Hepatocyte (in vitro differentiated cells): ENCODE data around the gene CLIC5. TPM values are rescaled to one million over a fixed set of nuclear protein-coding genes. Genes with fewer than 3 reads are reported as not detected.
A peak's percentile ranks its signal among the peaks of the same experiment; 100 is the strongest.

Experiments used
- DNase-seq: peaks from one replicate; pipeline ENCODE4 v3.0.0-alpha.2; 2016; ENCODE audit warnings: low spot score
- H2AFZ ChIP-seq: fragments of 200-600 bp; sonication (generic); 2 replicates; pipeline ENCODE4 v1.6.0; 2016; ENCODE audit warnings: antibody characterized with exemption, mild to moderate bottlenecking
- H3K27ac ChIP-seq: fragments of 200-600 bp; sonication (generic); 2 replicates; pipeline ENCODE4 v1.5.1; 2016; ENCODE audit warnings: mild to moderate bottlenecking
- H3K27me3 ChIP-seq: fragments of 200-600 bp; sonication (generic); 2 replicates; pipeline ENCODE4 v1.6.1; 2016
- H3K36me3 ChIP-seq: fragments of 200-600 bp; sonication (generic); replicated peaks from 2 replicates; pipeline ENCODE4 v1.5.1; 2016; ENCODE audit warnings: low read depth; ENCODE audit not compliant: insufficient read depth
- H3K4me1 ChIP-seq: fragments of 200-600 bp; sonication (generic); 2 replicates; pipeline ENCODE4 v1.5.1; 2016; ENCODE audit warnings: mild to moderate bottlenecking, moderate library complexity; ENCODE audit not compliant: insufficient read depth
- H3K4me2 ChIP-seq: fragments of 200-600 bp; sonication (generic); 2 replicates; pipeline ENCODE4 v1.6.0; 2016
- H3K4me3 ChIP-seq: fragments of 200-600 bp; sonication (generic); 2 replicates; pipeline ENCODE4 v1.5.1; 2016; ENCODE audit warnings: mild to moderate bottlenecking
- H3K79me2 ChIP-seq: fragments of 200-600 bp; sonication (generic); 2 replicates; pipeline ENCODE4 v1.6.0; 2017; ENCODE audit warnings: mild to moderate bottlenecking
- H3K9me2 ChIP-seq: fragments of 200-600 bp; sonication (generic); replicated peaks from 2 replicates; pipeline ENCODE4 v1.6.0; 2017; ENCODE audit warnings: mild to moderate bottlenecking; ENCODE audit not compliant: insufficient read depth
- H3K9me3 ChIP-seq: fragments of 200-600 bp; sonication (generic); 2 replicates; pipeline ENCODE4 v1.5.1; 2016; ENCODE audit warnings: low read depth, mild to moderate bottlenecking
- H4K20me1 ChIP-seq: fragments of 200-600 bp; sonication (generic); 2 replicates; pipeline ENCODE4 v1.6.0; 2016; ENCODE audit warnings: mild to moderate bottlenecking; ENCODE audit not compliant: insufficient read depth, poor library complexity, severe bottlenecking
- EZH2 ChIP-seq: fragments of 200-600 bp; sonication (generic); IDR thresholded peaks from 2 replicates; pipeline ENCODE4 v1.6.1; 2016; ENCODE audit warnings: antibody characterized with exemption, mild to moderate bottlenecking, borderline replicate concordance
- EZH2phosphoT487 ChIP-seq: fragments of 200-600 bp; sonication (generic); IDR thresholded peaks from one replicate; pipeline ENCODE4 v1.6.1; 2018; ENCODE audit warnings: antibody characterized with exemption, mild to moderate bottlenecking, low read depth, moderate library complexity; ENCODE audit not compliant: unreplicated experiment, severe bottlenecking
- WGBS: methylation state at CpG from one replicate; pipeline ENCODE4 v1.1.6; 2016; ENCODE audit warnings: low lambda C conversion rate; ENCODE audit errors: missing lambda C conversion rate; 5-methylcytosine and 5-hydroxymethylcytosine counted together
- polyA plus RNA-seq: library from polyadenylated mRNA; unstranded; fragments of >200 nt; fragmentation: Nextera tagmentation; extraction: Ambion mirVana; gene quantifications from 2 replicates; pipeline ENCODE4 v1.2.1, GENCODE V29; 2016
- total RNA-seq: library from RNA; depleted of rRNA; stranded (reverse); fragments of >200 nt; gene quantifications from 2 replicates; pipeline ENCODE4 v1.2.3, GENCODE V29; 2014
- TF ChIP-seq, protein P1 (sequence below): fragments of 200-600 bp; sonication (generic); IDR thresholded peaks from 2 replicates; pipeline ENCODE4 v1.5.1; 2016; ENCODE audit warnings: antibody characterized with exemption, mild to moderate bottlenecking; ENCODE audit not compliant: poor library complexity

The CLIC5 gene
- total and polyA plus RNA-seq, 2 experiments from 2014 or later, result 6.0 to 12.1 TPM

DNA sequence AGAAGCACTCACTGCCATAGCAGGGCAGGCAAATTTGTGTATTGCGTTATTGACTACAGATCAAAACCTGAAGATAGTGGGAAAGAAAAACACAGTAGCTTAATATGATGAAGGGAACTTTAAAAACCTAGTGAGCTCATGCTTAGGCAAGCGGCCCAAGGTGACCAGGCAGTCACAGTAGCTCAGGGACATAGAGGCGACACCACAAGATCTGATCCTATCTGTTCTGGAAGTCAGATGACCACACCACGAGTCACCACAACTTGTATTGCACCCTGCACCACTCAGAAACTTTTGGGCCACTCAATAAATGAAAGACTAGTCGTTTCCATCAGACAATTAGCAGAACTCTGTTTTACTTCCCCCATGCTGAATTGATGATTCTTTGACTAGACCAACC is 4.9 kb downstream of the CLIC5 start:
- H3K4me2 ChIP-seq, result peak overlapping the region; percentile 54
- no peaks in the 10 kb centered on the region for H3K36me3 ChIP-seq
- H3K27me3 ChIP-seq, result peaks cover 10% of the 10 kb centered on the region
- peaks cover 16% of the 10 kb centered on the region for H3K4me1 ChIP-seq
- H3K79me2 ChIP-seq, result no peaks in the 10 kb centered on the region
- H2AFZ ChIP-seq, result no peak overlapping the region
- H4K20me1 ChIP-seq, result no peaks in the 10 kb centered on the region
- no peaks in the 10 kb centered on the region for H3K9me2 ChIP-seq
- peak; percentile 19 for DNase-seq
- H3K9me3 ChIP-seq, result no peaks in the 10 kb centered on the region
- 89% methylated on average over 5 of the region's 5 CpGs for WGBS
- no peak overlapping the region for H3K4me3 ChIP-seq
- peak overlapping the region; percentile 93 for H3K27ac ChIP-seq
- TF ChIP-seq EZH2, result no peak
- TF ChIP-seq EZH2phosphoT487, result no peak
- TF ChIP-seq, protein P1, sequence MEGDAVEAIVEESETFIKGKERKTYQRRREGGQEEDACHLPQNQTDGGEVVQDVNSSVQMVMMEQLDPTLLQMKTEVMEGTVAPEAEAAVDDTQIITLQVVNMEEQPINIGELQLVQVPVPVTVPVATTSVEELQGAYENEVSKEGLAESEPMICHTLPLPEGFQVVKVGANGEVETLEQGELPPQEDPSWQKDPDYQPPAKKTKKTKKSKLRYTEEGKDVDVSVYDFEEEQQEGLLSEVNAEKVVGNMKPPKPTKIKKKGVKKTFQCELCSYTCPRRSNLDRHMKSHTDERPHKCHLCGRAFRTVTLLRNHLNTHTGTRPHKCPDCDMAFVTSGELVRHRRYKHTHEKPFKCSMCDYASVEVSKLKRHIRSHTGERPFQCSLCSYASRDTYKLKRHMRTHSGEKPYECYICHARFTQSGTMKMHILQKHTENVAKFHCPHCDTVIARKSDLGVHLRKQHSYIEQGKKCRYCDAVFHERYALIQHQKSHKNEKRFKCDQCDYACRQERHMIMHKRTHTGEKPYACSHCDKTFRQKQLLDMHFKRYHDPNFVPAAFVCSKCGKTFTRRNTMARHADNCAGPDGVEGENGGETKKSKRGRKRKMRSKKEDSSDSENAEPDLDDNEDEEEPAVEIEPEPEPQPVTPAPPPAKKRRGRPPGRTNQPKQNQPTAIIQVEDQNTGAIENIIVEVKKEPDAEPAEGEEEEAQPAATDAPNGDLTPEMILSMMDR, result no peak

DNA sequence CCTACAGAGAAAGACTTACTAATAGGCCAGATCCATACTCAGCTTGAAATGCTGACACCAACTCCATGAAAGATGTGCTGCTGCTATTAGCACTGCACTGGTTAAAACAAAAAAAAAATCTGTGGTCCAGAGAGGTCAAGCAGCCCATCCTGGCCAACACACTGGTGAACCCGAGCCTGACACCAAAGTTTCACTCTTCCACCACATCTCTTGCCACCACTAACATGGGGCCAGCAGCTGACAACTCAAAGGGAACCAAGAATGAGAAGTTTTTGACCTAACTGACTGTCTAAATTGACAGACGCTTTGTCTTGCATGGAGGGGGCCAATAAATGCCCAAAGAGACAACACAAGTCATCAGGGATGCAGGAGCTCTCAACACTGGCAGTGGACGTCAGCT is 5.4 kb downstream of the CLIC5 start:
- Histone ChIP-seq H2AFZ (no peak overlapping the region), H3K4me1 (peaks cover 16% of the 10 kb centered on the region), H3K36me3 (no peaks in the 10 kb centered on the region), H3K27ac (peak overlapping the region; percentile 93), H3K27me3 (peaks cover 7% of the 10 kb centered on the region), H3K9me2 (no peaks in the 10 kb centered on the region), H4K20me1 (no peaks in the 10 kb centered on the region), H3K4me3 (no peak overlapping the region), H3K79me2 (no peaks in the 10 kb centered on the region), H3K4me2 (no peak overlapping the region), H3K9me3 (no peaks in the 10 kb centered on the region)
- DNase-seq, result no peak
- no peak for TF ChIP-seq EZH2phosphoT487
- TF ChIP-seq, protein P1, result no peak
- WGBS, result 64% methylated on average over 3 of the region's 3 CpGs

DNA sequence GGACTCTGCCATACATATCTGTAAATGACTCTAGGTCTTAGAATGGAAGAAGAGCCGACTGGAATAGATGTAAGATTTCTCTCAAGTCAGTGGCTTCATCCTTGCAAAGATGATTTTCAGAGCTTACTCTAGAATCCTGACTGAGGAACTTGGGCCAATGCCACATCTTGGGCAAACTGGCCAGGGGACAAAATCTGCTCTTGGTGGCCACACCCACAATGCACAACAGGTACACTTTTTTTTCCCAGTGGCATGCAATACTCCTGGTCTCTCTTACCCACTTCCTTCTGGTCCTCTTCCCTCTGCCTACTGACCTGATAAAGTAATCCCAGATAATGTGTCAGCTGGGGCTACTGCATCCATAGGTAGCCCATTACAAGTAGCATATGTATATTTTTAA is 13.4 kb downstream of the CLIC5 start:
- no peaks in the 10 kb centered on the region for H3K27me3 ChIP-seq
- no peaks in the 10 kb centered on the region for H3K4me1 ChIP-seq
- no peaks in the 10 kb centered on the region for H3K79me2 ChIP-seq
- no peaks in the 10 kb centered on the region for H3K36me3 ChIP-seq
- no peak overlapping the region for H2AFZ ChIP-seq
- H4K20me1 ChIP-seq, result no peaks in the 10 kb centered on the region
- H3K9me2 ChIP-seq, result no peaks in the 10 kb centered on the region
- H3K9me3 ChIP-seq, result no peaks in the 10 kb centered on the region
- no peak overlapping the region for H3K4me3 ChIP-seq
- whole genome bisulfite sequencing, result 94% methylated on average over 1 of the region's 1 CpG
- TF ChIP-seq, protein P1, result no peak
- no peak for TF ChIP-seq EZH2phosphoT487
- TF ChIP-seq EZH2, result no peak
- no peak overlapping the region for H3K4me2 ChIP-seq
- no peak overlapping the region for H3K27ac ChIP-seq
- DNase-seq, result no peak

DNA sequence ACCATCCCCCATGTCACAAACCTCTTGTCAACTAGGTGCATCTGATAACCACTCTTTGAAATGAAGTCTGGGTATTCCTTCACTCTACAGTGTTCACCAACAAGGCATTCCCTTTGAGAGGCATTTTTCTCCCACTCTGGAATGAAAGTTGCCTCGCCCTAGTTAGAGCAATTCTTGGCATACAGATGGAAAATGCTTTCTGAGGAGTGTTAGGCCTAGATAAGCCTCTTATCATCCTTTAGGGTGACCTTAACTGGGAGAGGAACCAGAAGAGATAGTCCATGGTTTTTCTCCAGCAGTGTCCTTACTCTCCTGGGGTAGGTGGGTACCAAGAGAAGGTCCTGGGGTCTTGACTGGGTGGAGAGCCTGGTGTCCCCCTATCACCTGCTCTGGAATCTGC is 14.8 kb downstream of the CLIC5 start:
- Histone ChIP-seq H3K4me1 (no peaks in the 10 kb centered on the region), H3K79me2 (no peaks in the 10 kb centered on the region), H3K27ac (no peak overlapping the region), H2AFZ (no peak overlapping the region), H3K36me3 (no peaks in the 10 kb centered on the region), H3K27me3 (no peaks in the 10 kb centered on the region), H3K9me3 (no peaks in the 10 kb centered on the region), H3K4me2 (no peak overlapping the region), H4K20me1 (no peaks in the 10 kb centered on the region), H3K9me2 (no peaks in the 10 kb centered on the region), H3K4me3 (no peak overlapping the region)
- 78% methylated on average over 1 of the region's 1 CpG for WGBS
- TF ChIP-seq, protein P1, result no peak
- no peak for TF ChIP-seq EZH2
- TF ChIP-seq EZH2phosphoT487, result no peak
- DNase-seq, result no peak
